ENCODE data around the gene PPP1R9A.

Gene PPP1R9A

DNA sequence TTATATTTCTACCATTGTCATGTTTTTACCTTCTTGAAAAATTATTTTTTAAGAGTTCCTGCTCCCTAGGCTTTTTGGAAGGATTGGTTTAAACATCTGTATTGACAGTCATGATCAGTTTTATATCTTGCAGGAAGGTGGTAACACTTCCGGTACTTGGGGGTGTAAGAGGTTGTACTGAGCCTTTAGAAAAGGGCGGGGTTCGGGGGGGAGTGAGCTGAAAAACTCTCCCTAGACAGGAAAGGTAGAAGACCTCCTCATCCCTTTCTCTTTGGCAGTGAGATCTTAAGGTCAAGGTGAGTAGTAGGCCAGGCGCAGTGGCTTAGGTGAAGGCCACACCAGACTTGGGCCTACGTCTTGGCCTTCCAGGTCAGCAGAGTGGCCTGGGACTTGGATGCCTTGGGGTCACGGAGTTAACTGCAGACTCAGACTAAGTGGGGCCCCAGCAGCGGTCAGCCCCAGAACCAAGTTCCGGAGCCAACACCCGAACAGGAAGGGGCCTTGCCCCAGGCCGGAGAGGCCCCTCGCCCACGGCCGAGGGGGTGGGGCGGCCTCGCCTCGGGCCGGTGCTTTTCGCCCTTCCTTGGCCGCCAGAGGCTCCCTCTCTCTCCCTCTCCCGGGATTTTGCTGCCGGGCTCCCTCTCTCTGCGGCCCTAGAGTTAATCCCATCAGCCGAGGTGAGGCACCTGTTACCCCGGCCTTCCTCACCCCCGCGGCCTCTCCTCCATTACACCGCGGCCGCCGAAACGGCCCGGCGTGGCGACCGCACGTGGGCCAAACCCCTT, at the start of gene PPP1R9A:
Gene PPP1R9A (plus strand): TSS at position 569 of the 785 bp plus-strand sequence. CDS start 2,520 bp downstream, outside the sequence.
- TF ChIP-seq, protein P1, sequence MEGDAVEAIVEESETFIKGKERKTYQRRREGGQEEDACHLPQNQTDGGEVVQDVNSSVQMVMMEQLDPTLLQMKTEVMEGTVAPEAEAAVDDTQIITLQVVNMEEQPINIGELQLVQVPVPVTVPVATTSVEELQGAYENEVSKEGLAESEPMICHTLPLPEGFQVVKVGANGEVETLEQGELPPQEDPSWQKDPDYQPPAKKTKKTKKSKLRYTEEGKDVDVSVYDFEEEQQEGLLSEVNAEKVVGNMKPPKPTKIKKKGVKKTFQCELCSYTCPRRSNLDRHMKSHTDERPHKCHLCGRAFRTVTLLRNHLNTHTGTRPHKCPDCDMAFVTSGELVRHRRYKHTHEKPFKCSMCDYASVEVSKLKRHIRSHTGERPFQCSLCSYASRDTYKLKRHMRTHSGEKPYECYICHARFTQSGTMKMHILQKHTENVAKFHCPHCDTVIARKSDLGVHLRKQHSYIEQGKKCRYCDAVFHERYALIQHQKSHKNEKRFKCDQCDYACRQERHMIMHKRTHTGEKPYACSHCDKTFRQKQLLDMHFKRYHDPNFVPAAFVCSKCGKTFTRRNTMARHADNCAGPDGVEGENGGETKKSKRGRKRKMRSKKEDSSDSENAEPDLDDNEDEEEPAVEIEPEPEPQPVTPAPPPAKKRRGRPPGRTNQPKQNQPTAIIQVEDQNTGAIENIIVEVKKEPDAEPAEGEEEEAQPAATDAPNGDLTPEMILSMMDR (IDR thresholded peaks at IDR 0.05; ENCODE audit: low read depth, low read length, missing control alignments) = peak; percentile 49
- H3K4me3 ChIP-seq (ENCODE audit: low read depth, low read length) = peak within 1 kb of the TSS; percentile 58
- in situ Hi-C loops (cut with HindIII; ENCODE audit: low sequenced_read_pairs) = no loop called here
- DNase-seq (ENCODE audit: low read depth) = no peak

DNA sequence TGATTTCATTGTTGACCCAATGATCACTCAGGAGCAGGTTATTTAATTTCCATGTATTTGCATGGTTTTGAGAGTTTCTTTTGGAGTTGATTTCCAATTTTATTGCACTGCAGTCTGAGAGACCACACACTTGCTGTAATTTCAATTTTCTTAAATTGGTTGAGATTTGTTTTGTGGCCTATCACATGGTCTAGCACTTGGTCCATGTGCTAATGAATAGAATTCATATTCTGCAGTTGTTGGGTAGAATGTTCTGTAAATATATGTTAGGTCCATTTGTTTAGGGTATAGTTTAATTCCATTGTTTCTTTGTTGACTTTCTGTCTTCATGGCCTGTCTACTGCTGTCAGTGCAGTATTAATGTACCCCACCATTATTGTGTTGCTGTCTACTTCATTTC, 36.3 kb upstream of the PPP1R9A start:
- TF ChIP-seq, protein P1 (IDR thresholded peaks at IDR 0.05; ENCODE audit: low read depth, low read length, missing control alignments) = no peak

DNA sequence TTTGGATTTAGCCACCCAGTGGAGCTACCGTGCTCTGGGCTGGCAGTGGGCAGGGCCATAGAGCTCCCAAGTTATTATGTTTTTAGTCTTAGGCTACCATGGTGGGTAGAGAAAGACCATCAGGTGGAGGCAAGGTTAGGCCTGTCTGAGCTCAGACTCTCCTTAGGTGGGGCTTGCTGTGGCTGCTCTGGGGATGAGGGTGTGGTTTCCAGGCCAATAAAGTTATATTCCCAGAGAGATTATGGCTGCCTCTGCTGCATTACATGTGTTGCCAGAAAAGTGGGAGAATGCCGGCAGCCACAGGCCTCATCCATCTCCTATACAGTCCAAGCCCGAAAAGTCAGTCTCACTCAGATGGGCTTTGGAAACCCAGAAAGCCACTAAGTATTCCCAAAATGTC, 34.2 kb upstream of the PPP1R9A start:
- TF ChIP-seq, protein P1 (IDR thresholded peaks at IDR 0.05; ENCODE audit: low read depth, low read length, missing control alignments) = no peak
- no peak overlapping the region for H3K4me3 ChIP-seq (ENCODE audit: low read depth, low read length)
- no peak for DNase-seq (ENCODE audit: low read depth)
- in situ Hi-C loops (cut with HindIII; ENCODE audit: low sequenced_read_pairs) = no loop called here

More for the DNA sequence above, 36.3 kb upstream of the PPP1R9A start:
- DNase-seq (ENCODE audit: low read depth) = no peak
- H3K4me3 ChIP-seq (ENCODE audit: low read depth, low read length) = no peak overlapping the region
- in situ Hi-C loops (cut with HindIII; ENCODE audit: low sequenced_read_pairs) = no loop called here

DNA sequence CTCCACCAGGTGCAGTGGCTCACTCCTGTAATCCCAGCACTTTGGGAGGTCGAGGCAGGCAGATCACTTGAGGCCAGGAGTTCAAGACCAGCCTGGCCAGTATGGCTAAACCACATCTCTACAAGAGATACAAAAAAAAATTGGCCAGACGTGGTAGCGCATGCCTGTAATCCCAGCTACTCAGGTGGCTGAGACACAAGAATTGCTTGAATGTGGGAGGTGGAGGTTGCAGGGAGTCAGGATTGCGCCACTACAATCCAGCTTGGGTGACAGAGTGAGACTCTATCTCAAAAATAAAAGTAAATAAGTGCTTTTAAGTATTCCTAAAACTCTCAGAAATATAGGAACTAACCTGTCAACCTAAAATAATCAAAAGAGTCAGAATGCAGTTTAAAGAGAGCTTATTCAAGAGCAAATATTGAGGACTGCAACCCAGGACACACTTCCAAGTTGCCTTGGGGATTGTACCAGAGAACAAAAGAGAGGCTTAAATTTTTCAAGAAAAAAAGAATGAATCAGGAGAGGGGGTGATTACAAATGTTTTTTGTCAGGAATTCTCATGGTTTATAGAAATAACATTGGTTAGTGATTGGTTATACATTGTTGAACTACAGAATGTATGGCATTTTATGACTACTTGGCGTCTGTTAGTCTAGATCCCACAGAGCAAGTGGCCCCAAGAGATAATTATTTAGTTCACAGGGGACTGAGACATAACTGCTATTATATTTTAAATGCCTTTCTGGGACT, 33.2 kb upstream of the PPP1R9A start:
- TF ChIP-seq, protein P1 (IDR thresholded peaks at IDR 0.05; ENCODE audit: low read depth, low read length, missing control alignments) = no peak
- in situ Hi-C loops (cut with HindIII; ENCODE audit: low sequenced_read_pairs) = no loop called here

DNA sequence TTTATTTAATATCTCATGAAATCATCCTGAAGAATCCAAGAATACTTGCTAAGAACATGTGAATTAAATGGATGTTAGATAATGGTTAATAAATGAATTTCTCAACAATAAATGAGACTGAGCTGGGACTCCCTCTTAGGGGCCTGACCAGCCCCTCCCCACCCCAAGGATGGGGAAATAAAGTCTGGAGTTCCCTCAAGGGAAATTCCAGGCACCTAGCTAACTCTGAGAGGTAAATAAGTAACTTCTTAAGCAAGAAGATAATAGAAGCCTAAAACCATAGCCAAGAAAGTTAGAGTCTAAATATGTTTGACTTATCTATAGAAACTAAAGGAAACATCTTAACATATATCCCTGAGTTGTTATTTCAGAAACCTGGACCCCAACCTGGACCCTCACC, 32.2 kb upstream of the PPP1R9A start:
- no peak for DNase-seq (ENCODE audit: low read depth)
- TF ChIP-seq, protein P1 (IDR thresholded peaks at IDR 0.05; ENCODE audit: low read depth, low read length, missing control alignments) = no peak
- H3K4me3 ChIP-seq (ENCODE audit: low read depth, low read length) = no peak overlapping the region
- in situ Hi-C loops (cut with HindIII; ENCODE audit: low sequenced_read_pairs) = no loop called here

More for the DNA sequence above, 33.2 kb upstream of the PPP1R9A start:
- no peak for DNase-seq (ENCODE audit: low read depth)
- no peak overlapping the region for H3K4me3 ChIP-seq (ENCODE audit: low read depth, low read length)

DNA sequence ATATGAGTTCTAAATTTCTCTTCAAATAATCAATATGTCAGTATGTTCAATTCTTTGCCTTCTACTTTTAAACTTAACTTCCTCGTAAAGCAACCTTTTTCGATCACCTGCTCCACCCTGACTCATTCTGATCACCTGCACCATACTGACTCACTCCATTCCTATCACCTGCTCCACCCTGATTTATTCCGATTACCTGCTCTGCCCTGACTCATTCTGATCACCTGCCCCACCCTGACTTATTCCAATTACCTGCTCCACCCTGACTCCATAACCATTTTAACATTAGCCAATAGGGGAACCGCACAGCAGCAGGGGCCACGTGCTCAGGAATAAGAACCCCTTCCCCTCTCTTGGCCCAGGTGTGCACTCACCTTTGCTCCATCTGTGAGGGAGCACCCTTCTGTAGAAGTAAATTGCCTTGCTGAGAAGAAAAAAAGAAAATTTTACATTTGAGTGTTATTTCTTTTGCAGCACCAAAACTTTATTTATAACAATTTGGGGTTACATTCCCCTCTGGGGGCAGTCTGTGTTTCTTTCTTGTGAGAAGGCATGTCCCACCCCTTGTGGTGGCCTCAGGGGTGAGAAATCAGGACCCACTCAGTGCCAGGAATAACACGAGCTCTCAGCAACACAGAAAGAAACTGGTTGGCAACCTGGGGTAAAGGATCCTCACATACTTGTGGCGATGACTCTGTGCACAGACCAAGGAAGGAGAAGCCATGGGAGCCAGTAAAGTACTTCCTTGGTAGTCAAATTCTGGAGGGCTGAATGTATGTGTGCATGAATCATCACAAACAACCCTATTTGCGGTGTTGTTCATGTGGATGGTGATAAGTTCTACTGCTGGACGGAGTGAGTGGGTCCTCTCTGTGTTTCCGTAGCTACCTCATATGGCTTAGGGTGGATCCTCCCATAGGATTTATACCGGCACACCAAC, 29.4 kb upstream of the PPP1R9A start:
- DNase-seq (ENCODE audit: low read depth) = no peak
- no peak overlapping the region for H3K4me3 ChIP-seq (ENCODE audit: low read depth, low read length)
- in situ Hi-C loops (cut with HindIII; ENCODE audit: low sequenced_read_pairs) = no loop called here
- TF ChIP-seq, protein P1 (IDR thresholded peaks at IDR 0.05; ENCODE audit: low read depth, low read length, missing control alignments) = no peak

Data from astrocyte of the cerebellum (primary cell).